GM21367 (cell line): Measurements from ENCODE around the gene ATP2C2.
"Not testable (repeated sequence)": the region's sequence is repeated elsewhere in the genome, so short reads cannot be mapped to it uniquely, and the experiment has no call there.

ENCODE experiments used
- ATAC-seq: cut with Tn5 transposase; IDR thresholded peaks from one replicate; pipeline ENCODE4 v1.9.1; 2021; ENCODE audit not compliant: unreplicated experiment

The ATP2C2 gene

GRCh38 chr16:84340325-84341040 is 27.9 kb upstream of the ATP2C2 start:
- ATAC-seq = no peak

- ATAC-seq = no peak
These were observed 26.6 kb upstream of the ATP2C2 start for GRCh38 chr16:84341528-84342295.

- ATAC-seq = not testable (repeated sequence)
These were observed 24.5 kb upstream of the ATP2C2 start for GRCh38 chr16:84343800-84344199.

GRCh38 chr16:84344781-84345180 is 23.6 kb upstream of the ATP2C2 start:
- ATAC-seq = no peak

- ATAC-seq = no peak
These were observed 21.2 kb upstream of the ATP2C2 start for GRCh38 chr16:84347161-84347560.

- ATAC-seq = no peak
These were observed 19.9 kb upstream of the ATP2C2 start for GRCh38 chr16:84348386-84348888.

- ATAC-seq = no peak
These were observed 18.3 kb upstream of the ATP2C2 start for GRCh38 chr16:84349862-84350684.

- no peak for ATAC-seq
These were observed 17.5 kb upstream of the ATP2C2 start for GRCh38 chr16:84350685-84351400.

GRCh38 chr16:84351630-84352029 is 16.7 kb upstream of the ATP2C2 start:
- ATAC-seq = no peak

GRCh38 chr16:84354306-84354705 is 14.0 kb upstream of the ATP2C2 start:
- ATAC-seq = no peak

GRCh38 chr16:84355149-84355548 is 13.2 kb upstream of the ATP2C2 start:
- no peak for ATAC-seq

- no peak for ATAC-seq
These were observed 12.2 kb upstream of the ATP2C2 start for GRCh38 chr16:84356176-84356575.

GRCh38 chr16:84356591-84357116 is 11.7 kb upstream of the ATP2C2 start:
- ATAC-seq = no peak

- ATAC-seq = no peak
These were observed 11.1 kb upstream of the ATP2C2 start for GRCh38 chr16:84357191-84357651.

- no peak for ATAC-seq
These were observed 9.6 kb upstream of the ATP2C2 start for GRCh38 chr16:84358601-84359295.

- ATAC-seq = no peak
These were observed 9.0 kb upstream of the ATP2C2 start for GRCh38 chr16:84359326-84359725.

GRCh38 chr16:84360170-84360569 is 8.2 kb upstream of the ATP2C2 start:
- no peak for ATAC-seq

GRCh38 chr16:84360748-84361147 is 7.6 kb upstream of the ATP2C2 start:
- no peak for ATAC-seq

GRCh38 chr16:84361546-84361945 is 6.8 kb upstream of the ATP2C2 start:
- ATAC-seq = no peak

- no peak for ATAC-seq
These were observed 5.8 kb upstream of the ATP2C2 start for GRCh38 chr16:84362471-84362941.
